HepG2 (cell line): ENCODE measurements around the gene TMEM135. TPM values are rescaled to one million over a fixed set of nuclear protein-coding genes. Genes with fewer than 3 reads are reported as not detected.
A peak's percentile ranks its signal among the peaks of the same experiment; 100 is the strongest.
"Not testable (repeated sequence)": the region's sequence is repeated elsewhere in the genome, so short reads cannot be mapped to it uniquely, and the experiment has no call there.

Experiments
- ATAC-seq: fragments of 200-7000 bp; cut with Tn5 transposase; 3 replicates; pipeline ENCODE4 v1.9.1; 2020; ENCODE audit warnings: mild to moderate bottlenecking, moderate library complexity
- BruUV-seq: library from RNA; stranded (reverse); fragments of 400-500 nt; replicated peaks from 2 replicates; lab custom pipeline; 2021; lab: Mats Ljungman, UMichigan
- CTCF ChIA-PET: fragments of 300-600 bp; formaldehyde crosslinking; extraction: SDS; loops from one replicate; lab custom pipeline; 2021; ENCODE audit warnings: low total read pairs, inconsistent platforms, low intra/inter-chr PET ratio; lab: Yijun Ruan, JAX
- POLR2A ChIA-PET: fragments of 350-600 bp; sonication (Branson Sonifier 250); formaldehyde crosslinking; loops from one replicate; lab custom pipeline; 2020; ENCODE audit warnings: antibody characterized with exemption, inconsistent platforms; lab: Yijun Ruan, JAX
- DNase-seq: peaks from one replicate; pipeline ENCODE4 v3.0.0-alpha.2; 2015; ENCODE audit warnings: low spot score
- FAIRE-seq: peaks from 3 replicates; lab custom pipeline; 2011; peaks lifted over from hg19 to GRCh38; lab: Jason Lieb, UNC
- H2AFZ ChIP-seq: one replicate; pipeline ENCODE4 v1.6.1; 2011; ENCODE audit warnings: low read length, inconsistent platforms
- H3K27ac ChIP-seq: fragments of 300-600 bp; 3 replicates; pipeline ENCODE4 v1.8.0; 2011; ENCODE audit warnings: mixed run types, mild to moderate bottlenecking, mixed read lengths, low read length, inconsistent platforms; ENCODE audit not compliant: insufficient read depth; ENCODE audit errors: extremely low read length
- H3K27me3 ChIP-seq, 2 experiments: fragments of 200-600 bp in 1 of 2; 2 replicates in 1 of 2; 3 replicates in 1 of 2; pipeline versions ENCODE4 v1.6.0 to v1.8.0; 2011; ENCODE audit warnings: low read length in 2 of 2, mild to moderate bottlenecking in 2 of 2, moderate library complexity in 2 of 2, inconsistent platforms in 1 of 2; ENCODE audit not compliant: insufficient read depth in 2 of 2, control insufficient read depth in 1 of 2
- H3K36me3 ChIP-seq, 2 experiments: fragments of 200-600 bp in 1 of 2; replicated peaks in 1 of 2; 2 replicates in 1 of 2; 3 replicates in 1 of 2; pipeline versions ENCODE4 v1.5.1 to v1.8.0; 2011; ENCODE audit warnings: low read length in 2 of 2, inconsistent platforms in 1 of 2; ENCODE audit not compliant: insufficient read depth in 2 of 2, control insufficient read depth in 1 of 2
- H3K4me1 ChIP-seq: 2 replicates; pipeline ENCODE4 v1.5.1; 2012; ENCODE audit warnings: low read length, inconsistent platforms; ENCODE audit not compliant: insufficient read depth
- H3K4me2 ChIP-seq: 2 replicates; pipeline ENCODE4 v1.6.0; 2011; ENCODE audit warnings: low read depth, low read length, inconsistent platforms
- H3K4me3 ChIP-seq, 3 experiments: fragments of 200-600 bp in 1 of 3; sonication (generic), shearing (Covaris generic) in 1 of 3; replicated peaks in 1 of 3; 2 replicates each; pipeline ENCODE4 v1.5.1; 2011 to 2016; ENCODE audit warnings: low read length in 3 of 3, inconsistent platforms in 2 of 3, low read depth in 2 of 3, mild to moderate bottlenecking in 2 of 3, control low read depth in 1 of 3, mixed read lengths in 1 of 3; ENCODE audit not compliant: insufficient read depth in 1 of 3
- H3K79me2 ChIP-seq: one replicate; pipeline ENCODE4 v1.6.1; 2011; ENCODE audit warnings: low read length, inconsistent platforms; ENCODE audit not compliant: insufficient read depth
- H3K9ac ChIP-seq: 2 replicates; pipeline ENCODE4 v1.6.0; 2011; ENCODE audit warnings: mild to moderate bottlenecking, low read depth, low read length, inconsistent platforms; ENCODE audit not compliant: insufficient read depth
- H3K9me3 ChIP-seq: 2 replicates; pipeline ENCODE4 v1.5.1; 2012; ENCODE audit warnings: mild to moderate bottlenecking, low read length
- H4K20me1 ChIP-seq: 2 replicates; pipeline ENCODE4 v1.6.0; 2011; ENCODE audit warnings: inconsistent platforms, mild to moderate bottlenecking, low read length, moderate library complexity; ENCODE audit not compliant: insufficient read depth
- MEF2D ChIP-seq: sonication (generic); formaldehyde crosslinking; IDR thresholded peaks from 2 replicates; pipeline ENCODE4 v1.5.1; 2020; ENCODE audit warnings: mild to moderate bottlenecking, missing genetic modification reagents
- ZNF121 ChIP-seq: sonication (generic); formaldehyde crosslinking; IDR thresholded peaks from 2 replicates; pipeline ENCODE4 v1.5.0; 2020; ENCODE audit warnings: mild to moderate bottlenecking, missing genetic modification reagents
- ZNF253 ChIP-seq: sonication (generic); formaldehyde crosslinking; IDR thresholded peaks from 2 replicates; pipeline ENCODE4 v1.8.0; 2022; ENCODE audit warnings: mild to moderate bottlenecking, missing genetic modification reagents, borderline replicate concordance
- ZNF513 ChIP-seq: sonication (generic); formaldehyde crosslinking; conservative IDR thresholded peaks from 2 replicates; pipeline ENCODE4 v1.5.0; 2020; ENCODE audit warnings: missing genetic modification reagents
- WGBS: methylation state at CpG from one replicate; pipeline ENCODE4 v1.1.6; 2017; ENCODE audit warnings: low lambda C conversion rate; 5-methylcytosine and 5-hydroxymethylcytosine counted together
- in situ Hi-C: cut with HindIII; loops from 2 replicates; pipeline ENCODE4 v1.10.0; 2017; ENCODE audit warnings: low pct_unique_long_range_greater_than_20kb; ENCODE audit not compliant: extremely low pct_ligation_motif_present
- intact Hi-C: fragments of 100-400 bp; cut with micrococcal nuclease; formaldehyde crosslinking; loops from one replicate; pipeline ENCODE4 v1.10.0; 2022; ENCODE audit not compliant: unreplicated experiment
- polyA plus RNA-seq, 8 experiments: library from polyadenylated mRNA; depleted of rRNA in 3 of 8; stranded (reverse) in 7 of 8; unstranded in 1 of 8; fragments of >200 nt; fragmentation: Illumina TruSeq in 4 of 8; extraction: Trizol in 4 of 8; gene quantifications; 2 replicates each; pipeline versions ENCODE4 v1.2.1 to v1.2.3, GENCODE V29; 2011 to 2016; ENCODE audit warnings: low read depth in 4 of 8, missing spikeins in 1 of 8, mixed read lengths in 1 of 8; ENCODE audit not compliant: insufficient read depth in 1 of 8
- total RNA-seq, 5 experiments: library from RNA; depleted of rRNA; stranded (reverse); fragments of >200 nt; fragmentation: Illumina TruSeq; extraction: Trizol; gene quantifications; 2 replicates each; pipeline ENCODE4 v1.2.3, GENCODE V29; 2016; ENCODE audit warnings: low read depth in 1 of 5
- TF ChIP-seq, protein P1 (sequence below): sonication (generic); formaldehyde crosslinking; IDR thresholded peaks from 2 replicates; pipeline ENCODE4 v1.4.0; 2020; ENCODE audit warnings: missing genetic modification reagents
- TF ChIP-seq, protein P2 (sequence below): sonication (generic); formaldehyde crosslinking; IDR thresholded peaks from 2 replicates; pipeline ENCODE4 v1.5.0; 2020; ENCODE audit warnings: mild to moderate bottlenecking, missing genetic modification reagents
- TF ChIP-seq, protein P3 (sequence below): sonication (generic); formaldehyde crosslinking; IDR thresholded peaks from 2 replicates; pipeline ENCODE4 v1.4.0; 2020; ENCODE audit warnings: missing genetic modification reagents
- TF ChIP-seq, protein P4 (sequence below): sonication (generic); formaldehyde crosslinking; IDR thresholded peaks from 2 replicates; pipeline ENCODE4 v1.5.0; 2020; ENCODE audit warnings: missing genetic modification reagents

TMEM135 gene
- total and polyA plus RNA-seq, 2 of the 13 experiments (the other 11 are each of a cell fraction or from before 2014, with no cell fraction given): 36.6 to 88.9 TPM

DNA sequence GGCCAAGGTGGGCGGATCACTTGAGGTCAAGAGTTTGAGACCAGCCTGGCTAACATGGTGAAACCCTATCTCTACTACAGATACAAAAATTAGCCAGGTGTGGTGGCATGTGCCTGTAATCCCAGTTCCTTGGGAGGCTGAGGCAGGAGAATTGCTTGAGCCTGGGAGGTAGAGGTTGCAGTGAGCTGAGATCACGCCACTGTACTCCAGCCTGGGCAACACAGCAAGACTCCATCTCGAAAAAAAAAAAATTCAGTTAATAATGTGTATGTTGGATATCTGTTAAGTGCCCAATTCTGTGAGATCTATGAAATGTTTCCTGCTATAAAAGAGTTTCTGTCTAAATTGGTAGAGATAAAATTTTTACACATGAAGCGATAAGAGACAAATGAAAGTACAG is 45.4 kb upstream of the TMEM135 start:
- DNase-seq, H3K27ac ChIP-seq, H3K9ac ChIP-seq, H2AFZ ChIP-seq, POLR2A ChIA-PET, H4K20me1 ChIP-seq, FAIRE-seq: not testable (repeated sequence)
- TF ChIP-seq ZNF121: peak; percentile 69
- TF ChIP-seq, all 625 proteins: peak for 1; not testable (repeated sequence) for 624
- H3K36me3 ChIP-seq, H3K79me2 ChIP-seq, intact Hi-C loops, H3K4me2 ChIP-seq, BruUV-seq, H3K27me3 ChIP-seq, H3K9me3 ChIP-seq, CTCF ChIA-PET, ATAC-seq, in situ Hi-C loops, H3K4me3 ChIP-seq: not testable (repeated sequence)
- H3K4me1 ChIP-seq: peaks cover 40% of the 10 kb centered on the region
- WGBS: over 99% methylated on average over 4 of the region's 4 CpGs

DNA sequence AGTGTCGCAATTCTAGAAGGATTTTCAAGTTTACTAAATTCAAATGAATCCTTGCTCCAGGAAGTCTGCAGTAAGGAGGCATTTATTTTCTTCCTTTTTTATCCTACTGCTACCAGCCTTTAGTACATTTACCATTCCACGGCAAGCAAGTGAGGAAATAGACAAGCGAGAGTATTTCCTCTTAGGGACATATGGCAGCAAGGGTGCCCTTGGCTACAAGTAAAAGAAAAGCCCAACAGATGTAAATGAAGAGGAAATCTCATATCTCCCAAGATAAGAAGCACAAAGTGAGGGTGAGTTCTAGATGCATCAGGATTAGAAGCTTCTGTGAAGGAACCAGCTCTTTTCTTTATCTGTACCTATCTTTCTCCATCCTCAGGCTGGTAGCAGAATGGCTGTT is 44.7 kb upstream of the TMEM135 start:
- WGBS: 96% methylated on average over 3 of the region's 3 CpGs
- Histone ChIP-seq H3K4me1 (peaks cover 47% of the 10 kb centered on the region), H3K27ac (no peak overlapping the region), H4K20me1 (no peaks in the 10 kb centered on the region), H3K9ac (no peak overlapping the region), H3K4me2 (no peak overlapping the region), H3K4me3 (no peak overlapping the region), H3K36me3 (no peaks in the 10 kb centered on the region), H3K79me2 (no peaks in the 10 kb centered on the region), H3K27me3 (no peaks in the 10 kb centered on the region), H2AFZ (no peak overlapping the region), H3K9me3 (no peaks in the 10 kb centered on the region)
- no TSS peak for BruUV-seq
- DNase-seq (no peak), ATAC-seq (no peak), FAIRE-seq (no peak)
- intact Hi-C loops: no loop called here
- ChIA-PET POLR2A (no interaction called here), CTCF (no interaction called here)
- in situ Hi-C loops: no loop called here
- TF ChIP-seq, protein P1, sequence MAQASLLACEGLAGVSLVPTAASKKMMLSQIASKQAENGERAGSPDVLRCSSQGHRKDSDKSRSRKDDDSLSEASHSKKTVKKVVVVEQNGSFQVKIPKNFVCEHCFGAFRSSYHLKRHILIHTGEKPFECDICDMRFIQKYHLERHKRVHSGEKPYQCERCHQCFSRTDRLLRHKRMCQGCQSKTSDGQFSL (CRISPR knock-in tag): no peak
- TF ChIP-seq, protein P2, sequence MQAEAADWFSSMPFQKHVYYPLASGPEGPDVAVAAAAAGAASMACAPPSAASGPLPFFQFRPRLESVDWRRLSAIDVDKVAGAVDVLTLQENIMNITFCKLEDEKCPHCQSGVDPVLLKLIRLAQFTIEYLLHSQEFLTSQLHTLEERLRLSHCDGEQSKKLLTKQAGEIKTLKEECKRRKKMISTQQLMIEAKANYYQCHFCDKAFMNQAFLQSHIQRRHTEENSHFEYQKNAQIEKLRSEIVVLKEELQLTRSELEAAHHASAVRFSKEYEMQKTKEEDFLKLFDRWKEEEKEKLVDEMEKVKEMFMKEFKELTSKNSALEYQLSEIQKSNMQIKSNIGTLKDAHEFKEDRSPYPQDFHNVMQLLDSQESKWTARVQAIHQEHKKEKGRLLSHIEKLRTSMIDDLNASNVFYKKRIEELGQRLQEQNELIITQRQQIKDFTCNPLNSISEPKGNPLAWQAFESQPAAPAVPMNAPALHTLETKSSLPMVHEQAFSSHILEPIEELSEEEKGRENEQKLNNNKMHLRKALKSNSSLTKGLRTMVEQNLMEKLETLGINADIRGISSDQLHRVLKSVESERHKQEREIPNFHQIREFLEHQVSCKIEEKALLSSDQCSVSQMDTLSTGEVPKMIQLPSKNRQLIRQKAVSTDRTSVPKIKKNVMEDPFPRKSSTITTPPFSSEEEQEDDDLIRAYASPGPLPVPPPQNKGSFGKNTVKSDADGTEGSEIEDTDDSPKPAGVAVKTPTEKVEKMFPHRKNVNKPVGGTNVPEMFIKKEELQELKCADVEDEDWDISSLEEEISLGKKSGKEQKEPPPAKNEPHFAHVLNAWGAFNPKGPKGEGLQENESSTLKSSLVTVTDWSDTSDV: no peak
- TF ChIP-seq MEF2D (CRISPR knock-in tag) (no peak), ZNF253 (CRISPR knock-in tag) (no peak), ZNF513 (CRISPR knock-in tag) (no peak)
- TF ChIP-seq, protein P3, sequence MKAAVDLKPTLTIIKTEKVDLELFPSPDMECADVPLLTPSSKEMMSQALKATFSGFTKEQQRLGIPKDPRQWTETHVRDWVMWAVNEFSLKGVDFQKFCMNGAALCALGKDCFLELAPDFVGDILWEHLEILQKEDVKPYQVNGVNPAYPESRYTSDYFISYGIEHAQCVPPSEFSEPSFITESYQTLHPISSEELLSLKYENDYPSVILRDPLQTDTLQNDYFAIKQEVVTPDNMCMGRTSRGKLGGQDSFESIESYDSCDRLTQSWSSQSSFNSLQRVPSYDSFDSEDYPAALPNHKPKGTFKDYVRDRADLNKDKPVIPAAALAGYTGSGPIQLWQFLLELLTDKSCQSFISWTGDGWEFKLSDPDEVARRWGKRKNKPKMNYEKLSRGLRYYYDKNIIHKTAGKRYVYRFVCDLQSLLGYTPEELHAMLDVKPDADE (CRISPR knock-in tag): no peak
- TF ChIP-seq, protein P4, sequence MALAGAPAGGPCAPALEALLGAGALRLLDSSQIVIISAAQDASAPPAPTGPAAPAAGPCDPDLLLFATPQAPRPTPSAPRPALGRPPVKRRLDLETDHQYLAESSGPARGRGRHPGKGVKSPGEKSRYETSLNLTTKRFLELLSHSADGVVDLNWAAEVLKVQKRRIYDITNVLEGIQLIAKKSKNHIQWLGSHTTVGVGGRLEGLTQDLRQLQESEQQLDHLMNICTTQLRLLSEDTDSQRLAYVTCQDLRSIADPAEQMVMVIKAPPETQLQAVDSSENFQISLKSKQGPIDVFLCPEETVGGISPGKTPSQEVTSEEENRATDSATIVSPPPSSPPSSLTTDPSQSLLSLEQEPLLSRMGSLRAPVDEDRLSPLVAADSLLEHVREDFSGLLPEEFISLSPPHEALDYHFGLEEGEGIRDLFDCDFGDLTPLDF (CRISPR knock-in tag): no peak
